ENCODE measurements around the gene DVL2. TPM values are rescaled to one million over a fixed set of nuclear protein-coding genes. Genes with fewer than 3 reads are reported as not detected.

The DVL2 gene
- total RNA-seq, 1 donor from 2014 or later, result 34.4 TPM

- H3K4me2 ChIP-seq (ENCODE audit: low read length), result peak overlapping the region; percentile 92
- peaks cover 21% of the 10 kb centered on the region for H3K36me3 Mint-ChIP-seq (ENCODE audit: low read depth, unreplicated experiment)
- H3K27ac ChIP-seq (ENCODE audit: low read depth, low read length), result no peak overlapping the region
- H3K9me3 Mint-ChIP-seq (ENCODE audit: unreplicated experiment), result no peaks in the 10 kb centered on the region
- H3K27me3 ChIP-seq (ENCODE audit: insufficient read depth, low read length), result no peaks in the 10 kb centered on the region
- H3K4me3 ChIP-seq (ENCODE audit: insufficient read depth, low read depth, low read length), result no peak overlapping the region
- H3K36me3 ChIP-seq (ENCODE audit: insufficient read depth, low read length), result peaks cover 13% of the 10 kb centered on the region
- no peaks in the 10 kb centered on the region for H3K27me3 Mint-ChIP-seq (ENCODE audit: low read depth, unreplicated experiment)
- FAIRE-seq (no peak), DNase-seq (ENCODE audit: low read depth) (no peak)
- H3K9me3 ChIP-seq (ENCODE audit: insufficient read depth, low read depth, low read length), result no peaks in the 10 kb centered on the region
- peaks cover 24% of the 10 kb centered on the region for H3K4me1 ChIP-seq (ENCODE audit: insufficient read depth, low read length)
- H3K9ac ChIP-seq (ENCODE audit: low read length), result peak overlapping the region; percentile 93
- peak overlapping the region; percentile 26 for H3K27ac Mint-ChIP-seq (ENCODE audit: unreplicated experiment)
- H3K79me2 ChIP-seq (ENCODE audit: insufficient read depth, low read length), result peaks cover 38% of the 10 kb centered on the region
- TF ChIP-seq EZH2 (IDR thresholded peaks at IDR 0.05; ENCODE audit: insufficient read depth, low read length) (no peak), CTCF (IDR thresholded peaks at IDR 0.05; ENCODE audit: insufficient read depth, low read depth, low read length) (no peak)
- peaks cover 24% of the 10 kb centered on the region for H3K4me1 Mint-ChIP-seq (ENCODE audit: low read depth, unreplicated experiment)
- H3K4me3 Mint-ChIP-seq (ENCODE audit: unreplicated experiment), result peak overlapping the region; percentile 96
- H2AFZ ChIP-seq (ENCODE audit: low read depth, low read length), result no peak overlapping the region
- H4K20me1 ChIP-seq (ENCODE audit: insufficient read depth, low read length), result peaks cover 54% of the 10 kb centered on the region
Measured at GRCh38 chr17:7221278-7222092, 12.8 kb downstream of the DVL2 start.

- TF ChIP-seq EZH2 (IDR thresholded peaks at IDR 0.05; ENCODE audit: insufficient read depth, low read length) (no peak), CTCF (IDR thresholded peaks at IDR 0.05; ENCODE audit: insufficient read depth, low read depth, low read length) (peak; percentile 41)
- Histone ChIP-seq H3K36me3 (ENCODE audit: insufficient read depth, low read length) (peaks cover 13% of the 10 kb centered on the region), H2AFZ (ENCODE audit: low read depth, low read length) (no peak overlapping the region), H3K9ac (ENCODE audit: low read length) (peak overlapping the region; percentile 93), H3K79me2 (ENCODE audit: insufficient read depth, low read length) (peaks cover 45% of the 10 kb centered on the region), H3K27me3 (ENCODE audit: insufficient read depth, low read length) (no peaks in the 10 kb centered on the region), H3K9me3 (ENCODE audit: insufficient read depth, low read depth, low read length) (no peaks in the 10 kb centered on the region), H3K27ac (ENCODE audit: low read depth, low read length) (peak overlapping the region; percentile 80), H3K4me3 (ENCODE audit: insufficient read depth, low read depth, low read length) (peak overlapping the region; percentile 73), H4K20me1 (ENCODE audit: insufficient read depth, low read length) (peaks cover 60% of the 10 kb centered on the region), H3K4me1 (ENCODE audit: insufficient read depth, low read length) (peaks cover 32% of the 10 kb centered on the region), H3K4me2 (ENCODE audit: low read length) (peak overlapping the region; percentile 92)
- no peaks in the 10 kb centered on the region for H3K9me3 Mint-ChIP-seq (ENCODE audit: unreplicated experiment)
- peak overlapping the region; percentile 96 for H3K4me3 Mint-ChIP-seq (ENCODE audit: unreplicated experiment)
- no peak for FAIRE-seq
- peak overlapping the region; percentile 98 for H3K27ac Mint-ChIP-seq (ENCODE audit: unreplicated experiment)
- no peaks in the 10 kb centered on the region for H3K27me3 Mint-ChIP-seq (ENCODE audit: low read depth, unreplicated experiment)
- peaks cover 26% of the 10 kb centered on the region for H3K4me1 Mint-ChIP-seq (ENCODE audit: low read depth, unreplicated experiment)
- DNase-seq (ENCODE audit: low read depth), result peak; percentile 39
- peaks cover 21% of the 10 kb centered on the region for H3K36me3 Mint-ChIP-seq (ENCODE audit: low read depth, unreplicated experiment)
Measured at GRCh38 chr17:7220593-7221277, 13.6 kb downstream of the DVL2 start.

Measured in astrocyte (in vitro differentiated cells and primary cell).